ENCODE results near the gene ANKFY1.

DNA sequence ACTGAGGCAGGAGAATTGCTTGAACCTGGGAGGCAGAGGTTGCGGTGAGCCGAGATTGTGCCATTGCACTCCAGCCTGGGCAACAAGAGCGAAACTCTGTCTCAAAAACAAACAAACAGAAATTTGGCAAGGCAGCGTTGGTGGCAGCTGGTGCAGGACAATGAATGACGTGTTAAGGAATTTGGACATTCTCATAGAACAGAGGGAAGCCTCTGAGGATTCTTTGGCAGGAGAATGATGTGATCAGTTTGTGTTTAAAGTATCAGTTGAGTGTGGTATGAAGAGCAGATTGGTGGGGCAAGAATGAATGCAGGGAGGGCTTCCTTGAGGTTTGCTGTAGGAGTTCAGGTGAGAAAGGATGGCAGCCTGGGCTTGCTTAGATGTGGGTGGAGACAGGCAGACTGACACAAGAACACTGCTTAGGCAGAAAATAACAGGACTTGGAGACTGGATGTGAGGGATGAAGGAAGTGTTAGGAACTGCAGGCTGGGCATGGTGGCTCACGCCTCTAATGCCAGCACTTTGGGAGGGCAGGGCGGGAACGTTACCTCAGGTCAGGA lies 115.9 kb downstream of the ANKFY1 start:
- TF ChIP-seq, protein P1, sequence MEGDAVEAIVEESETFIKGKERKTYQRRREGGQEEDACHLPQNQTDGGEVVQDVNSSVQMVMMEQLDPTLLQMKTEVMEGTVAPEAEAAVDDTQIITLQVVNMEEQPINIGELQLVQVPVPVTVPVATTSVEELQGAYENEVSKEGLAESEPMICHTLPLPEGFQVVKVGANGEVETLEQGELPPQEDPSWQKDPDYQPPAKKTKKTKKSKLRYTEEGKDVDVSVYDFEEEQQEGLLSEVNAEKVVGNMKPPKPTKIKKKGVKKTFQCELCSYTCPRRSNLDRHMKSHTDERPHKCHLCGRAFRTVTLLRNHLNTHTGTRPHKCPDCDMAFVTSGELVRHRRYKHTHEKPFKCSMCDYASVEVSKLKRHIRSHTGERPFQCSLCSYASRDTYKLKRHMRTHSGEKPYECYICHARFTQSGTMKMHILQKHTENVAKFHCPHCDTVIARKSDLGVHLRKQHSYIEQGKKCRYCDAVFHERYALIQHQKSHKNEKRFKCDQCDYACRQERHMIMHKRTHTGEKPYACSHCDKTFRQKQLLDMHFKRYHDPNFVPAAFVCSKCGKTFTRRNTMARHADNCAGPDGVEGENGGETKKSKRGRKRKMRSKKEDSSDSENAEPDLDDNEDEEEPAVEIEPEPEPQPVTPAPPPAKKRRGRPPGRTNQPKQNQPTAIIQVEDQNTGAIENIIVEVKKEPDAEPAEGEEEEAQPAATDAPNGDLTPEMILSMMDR (IDR thresholded peaks at IDR 0.05; ENCODE audit: poor library complexity) = no peak
- TF ChIP-seq EZH2 (IDR thresholded peaks at IDR 0.05; ENCODE audit: borderline replicate concordance) = no peak
- no peak for TF ChIP-seq EZH2phosphoT487 (IDR thresholded peaks at IDR 0.05; ENCODE audit: low read depth, severe bottlenecking, unreplicated experiment)

All from hepatocyte (in vitro differentiated cells).